HL-60 (cell line): ENCODE results near the gene GTSE1.

Experiments used
- CTCF ChIP-seq: IDR thresholded peaks from one replicate; pipeline ENCODE4 v1.5.1; 2011; ENCODE audit warnings: low read length, control low read depth, inconsistent platforms; ENCODE audit not compliant: insufficient read depth
- POLR2AphosphoS5 ChIP-seq: IDR thresholded peaks from 2 replicates; pipeline ENCODE4 v1.6.1; 2012; ENCODE audit warnings: low read depth
- SPI1 ChIP-seq: IDR thresholded peaks from 2 replicates; pipeline ENCODE4 v1.6.1; 2012; ENCODE audit warnings: low read depth, mild to moderate bottlenecking, borderline replicate concordance

- TF ChIP-seq POLR2AphosphoS5 (no peak), CTCF (peak; percentile 73), SPI1 (no peak)
These were observed 58.8 kb downstream of the GTSE1 start for GRCh38 chr22:46355369-46355995.
